Liver (tissue), 3 donors: ENCODE data around the gene TMEM145.

Source experiments
- ATF3 ChIP-seq: IDR thresholded peaks from 2 replicates; pipeline ENCODE4 v1.6.1; 2016; ENCODE audit warnings: antibody characterized with exemption
- EGR1 ChIP-seq, 2 donors: IDR thresholded peaks; 2 replicates each; pipeline ENCODE4 v1.6.1; 2016 to 2018; ENCODE audit warnings: antibody characterized with exemption in 2 of 2, low read depth in 2 of 2
- FOXA1 ChIP-seq: IDR thresholded peaks from 2 replicates; pipeline ENCODE4 v1.6.1; 2016; ENCODE audit warnings: antibody characterized with exemption
- GABPA ChIP-seq, 2 donors: IDR thresholded peaks in 1 of 2; conservative IDR thresholded peaks in 1 of 2; 2 replicates each; pipeline ENCODE4 v1.6.1; 2016; ENCODE audit warnings: antibody characterized with exemption in 2 of 2, mild to moderate bottlenecking in 1 of 2, moderate library complexity in 1 of 2
- HNF4G ChIP-seq: IDR thresholded peaks from 2 replicates; pipeline ENCODE4 v1.6.1; 2016; ENCODE audit warnings: antibody characterized with exemption
- JUND ChIP-seq, 2 donors: IDR thresholded peaks; 2 replicates each; pipeline ENCODE4 v1.6.1; 2016; ENCODE audit warnings: antibody characterized with exemption in 2 of 2
- NR2F2 ChIP-seq: IDR thresholded peaks from 2 replicates; pipeline ENCODE4 v1.6.1; 2016; ENCODE audit warnings: antibody characterized with exemption
- RAD21 ChIP-seq, 2 donors: IDR thresholded peaks; 2 replicates each; pipeline ENCODE4 v1.6.1; 2016; ENCODE audit warnings: antibody characterized with exemption in 2 of 2, mild to moderate bottlenecking in 2 of 2
- REST ChIP-seq: IDR thresholded peaks from 2 replicates; pipeline ENCODE4 v1.6.1; 2016; ENCODE audit warnings: antibody characterized with exemption, mild to moderate bottlenecking
- RXRA ChIP-seq, 2 donors: IDR thresholded peaks; 2 replicates each; pipeline ENCODE4 v1.6.1; 2017 to 2018; ENCODE audit warnings: antibody characterized with exemption in 2 of 2, mild to moderate bottlenecking in 1 of 2
- SP1 ChIP-seq: IDR thresholded peaks from 2 replicates; pipeline ENCODE4 v1.6.1; 2018; ENCODE audit warnings: antibody characterized with exemption, mild to moderate bottlenecking
- TAF1 ChIP-seq: conservative IDR thresholded peaks from 2 replicates; pipeline ENCODE4 v1.6.1; 2016; ENCODE audit warnings: antibody characterized with exemption, mild to moderate bottlenecking
- TF ChIP-seq, protein P1 (sequence below): IDR thresholded peaks from 2 replicates; pipeline ENCODE4 v1.6.1; 2016; ENCODE audit warnings: antibody characterized with exemption
- TF ChIP-seq, protein P2 (sequence below): fragments of 150-350 bp; IDR thresholded peaks from 2 replicates; pipeline ENCODE4 v1.5.1; 2017; ENCODE audit warnings: improper control_type of control experiment, low read depth, low read length; ENCODE audit not compliant: missing input control
- donor health status: healthy.
- donor health status: healthy.

DNA sequence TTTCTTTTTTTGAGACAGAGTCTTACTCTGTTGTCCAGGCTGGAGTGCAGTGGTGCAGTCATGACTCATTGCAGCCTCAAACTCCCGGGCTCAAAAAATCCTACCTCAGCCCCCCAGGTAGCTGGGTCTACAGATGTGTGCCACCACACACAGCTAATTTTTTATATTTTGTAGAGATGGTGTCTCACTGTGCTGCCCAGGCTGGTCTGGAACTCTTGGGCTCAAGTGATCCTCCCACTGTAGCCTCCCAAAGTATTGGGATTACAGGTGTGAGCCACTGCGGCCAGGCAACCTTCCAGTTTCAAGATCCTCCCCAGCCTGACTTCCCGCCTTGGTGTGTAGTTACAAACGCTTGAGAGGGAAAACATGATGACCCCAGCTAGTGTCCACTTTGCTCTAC, 54.8 kb downstream of the TMEM145 start:
- TF ChIP-seq, protein P1, sequence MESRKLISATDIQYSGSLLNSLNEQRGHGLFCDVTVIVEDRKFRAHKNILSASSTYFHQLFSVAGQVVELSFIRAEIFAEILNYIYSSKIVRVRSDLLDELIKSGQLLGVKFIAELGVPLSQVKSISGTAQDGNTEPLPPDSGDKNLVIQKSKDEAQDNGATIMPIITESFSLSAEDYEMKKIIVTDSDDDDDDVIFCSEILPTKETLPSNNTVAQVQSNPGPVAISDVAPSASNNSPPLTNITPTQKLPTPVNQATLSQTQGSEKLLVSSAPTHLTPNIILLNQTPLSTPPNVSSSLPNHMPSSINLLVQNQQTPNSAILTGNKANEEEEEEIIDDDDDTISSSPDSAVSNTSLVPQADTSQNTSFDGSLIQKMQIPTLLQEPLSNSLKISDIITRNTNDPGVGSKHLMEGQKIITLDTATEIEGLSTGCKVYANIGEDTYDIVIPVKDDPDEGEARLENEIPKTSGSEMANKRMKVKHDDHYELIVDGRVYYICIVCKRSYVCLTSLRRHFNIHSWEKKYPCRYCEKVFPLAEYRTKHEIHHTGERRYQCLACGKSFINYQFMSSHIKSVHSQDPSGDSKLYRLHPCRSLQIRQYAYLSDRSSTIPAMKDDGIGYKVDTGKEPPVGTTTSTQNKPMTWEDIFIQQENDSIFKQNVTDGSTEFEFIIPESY: no peak
- TF ChIP-seq, protein P2, sequence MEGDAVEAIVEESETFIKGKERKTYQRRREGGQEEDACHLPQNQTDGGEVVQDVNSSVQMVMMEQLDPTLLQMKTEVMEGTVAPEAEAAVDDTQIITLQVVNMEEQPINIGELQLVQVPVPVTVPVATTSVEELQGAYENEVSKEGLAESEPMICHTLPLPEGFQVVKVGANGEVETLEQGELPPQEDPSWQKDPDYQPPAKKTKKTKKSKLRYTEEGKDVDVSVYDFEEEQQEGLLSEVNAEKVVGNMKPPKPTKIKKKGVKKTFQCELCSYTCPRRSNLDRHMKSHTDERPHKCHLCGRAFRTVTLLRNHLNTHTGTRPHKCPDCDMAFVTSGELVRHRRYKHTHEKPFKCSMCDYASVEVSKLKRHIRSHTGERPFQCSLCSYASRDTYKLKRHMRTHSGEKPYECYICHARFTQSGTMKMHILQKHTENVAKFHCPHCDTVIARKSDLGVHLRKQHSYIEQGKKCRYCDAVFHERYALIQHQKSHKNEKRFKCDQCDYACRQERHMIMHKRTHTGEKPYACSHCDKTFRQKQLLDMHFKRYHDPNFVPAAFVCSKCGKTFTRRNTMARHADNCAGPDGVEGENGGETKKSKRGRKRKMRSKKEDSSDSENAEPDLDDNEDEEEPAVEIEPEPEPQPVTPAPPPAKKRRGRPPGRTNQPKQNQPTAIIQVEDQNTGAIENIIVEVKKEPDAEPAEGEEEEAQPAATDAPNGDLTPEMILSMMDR: no peak
- TF ChIP-seq JUND (IDR thresholded peaks at IDR 0.05) (no peak), REST (no peak), ATF3 (no peak), RAD21 (IDR thresholded peaks at IDR 0.05) (no peak), SP1 (no peak), TAF1 (no peak), HNF4G (no peak), RXRA (IDR thresholded peaks at IDR 0.05) (no peak), FOXA1 (no peak), GABPA (IDR thresholded peaks at IDR 0.05 in 1 of 2, conservative IDR thresholded peaks at IDR 0.05 in 1 of 2) (no peak), EGR1 (IDR thresholded peaks at IDR 0.05; ENCODE audit: low read depth in 2 of 2) (no peak), NR2F2 (no peak)
